Measurements from ENCODE around the gene SORCS2.
"Not testable (repeated sequence)": the region's sequence is repeated elsewhere in the genome, so short reads cannot be mapped to it uniquely, and the experiment has no call there.

Gene SORCS2

DNA sequence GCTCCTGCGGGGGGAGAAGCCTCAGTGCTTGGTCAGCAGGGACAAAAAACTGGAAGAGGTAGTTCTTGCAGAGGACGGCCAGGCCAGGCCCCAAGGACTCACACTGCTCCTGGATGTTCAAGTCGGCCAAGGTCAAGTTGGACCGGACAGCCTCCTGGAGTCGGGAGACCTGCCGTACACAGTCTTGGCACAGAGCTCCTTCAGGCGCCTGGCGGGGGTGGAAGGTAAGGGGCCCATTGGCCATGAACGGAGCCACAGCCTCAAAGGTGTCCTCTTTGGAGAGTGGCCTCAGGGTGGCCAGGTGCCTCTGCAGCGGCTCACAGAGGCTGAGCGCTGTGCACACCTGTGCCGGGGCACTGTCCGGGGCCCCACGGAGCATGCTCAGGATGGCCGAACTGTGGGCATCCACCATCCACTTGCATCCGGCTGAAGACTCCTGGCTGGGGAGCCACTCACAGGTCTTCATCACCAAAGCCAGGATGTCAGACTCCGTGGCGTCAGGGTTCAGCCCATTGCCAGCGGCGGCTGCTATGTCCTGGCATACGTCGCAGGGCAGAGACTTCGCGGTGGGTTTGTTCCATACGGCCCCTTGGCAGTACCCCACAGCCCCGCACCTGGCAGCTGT, 241.9 kb downstream of the SORCS2 start:
- no peak for DNase-seq

DNA sequence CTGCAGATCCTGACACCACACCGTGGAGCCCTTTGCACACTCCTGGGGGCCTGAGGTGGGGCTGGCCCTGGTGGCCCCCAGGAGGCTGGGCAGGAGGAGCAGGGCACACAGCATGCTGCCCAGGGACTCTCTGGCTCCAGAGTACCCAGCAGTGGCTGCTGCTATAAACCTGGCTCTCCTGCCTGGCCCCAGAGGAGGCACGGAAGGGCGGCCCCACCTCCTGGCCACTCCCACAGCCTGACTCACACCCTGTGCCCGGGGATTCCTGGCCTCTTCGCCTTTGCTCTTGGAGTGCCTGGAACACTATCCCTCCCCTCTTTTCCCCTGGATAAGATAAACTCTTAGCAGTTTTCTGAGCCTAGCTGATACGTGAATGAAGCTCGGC, 242.4 kb downstream of the SORCS2 start, which contains the start of gene PSAPL1:
Gene PSAPL1, minus strand, starts transcription at position 165 of the 385 bp plus-strand sequence. Its CDS starts 51 bp downstream, at position 114.
- no peak for DNase-seq

DNA sequence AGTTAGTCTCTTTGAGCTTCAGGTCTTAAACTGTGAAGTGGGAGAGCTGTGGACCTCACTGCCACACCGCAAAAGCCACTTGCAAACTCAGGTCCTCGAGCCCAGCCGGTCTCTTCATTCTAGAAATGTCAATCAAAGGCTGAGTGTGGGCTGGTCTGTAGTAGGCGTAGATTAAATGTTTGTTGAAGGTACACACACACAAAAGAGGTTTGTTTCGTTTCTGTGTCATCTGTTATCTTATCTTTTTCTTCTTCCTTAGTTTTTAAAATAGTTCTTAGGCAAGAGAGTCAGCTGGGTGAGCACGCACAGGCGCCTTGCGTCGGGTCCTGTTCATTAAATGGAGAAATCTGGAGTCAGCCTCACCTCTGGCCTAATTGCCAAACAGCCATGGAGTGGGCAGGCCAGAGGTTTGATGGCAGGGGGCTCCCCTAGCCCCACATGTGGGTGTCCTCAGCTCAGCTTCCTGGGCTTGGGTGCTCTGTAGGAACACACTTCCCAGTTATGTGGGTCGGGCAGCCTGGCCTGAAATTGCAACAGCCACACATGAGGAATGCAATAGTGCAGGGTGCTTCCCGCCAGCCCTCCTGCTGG, 243.2 kb downstream of the SORCS2 start:
- no peak for DNase-seq

DNA sequence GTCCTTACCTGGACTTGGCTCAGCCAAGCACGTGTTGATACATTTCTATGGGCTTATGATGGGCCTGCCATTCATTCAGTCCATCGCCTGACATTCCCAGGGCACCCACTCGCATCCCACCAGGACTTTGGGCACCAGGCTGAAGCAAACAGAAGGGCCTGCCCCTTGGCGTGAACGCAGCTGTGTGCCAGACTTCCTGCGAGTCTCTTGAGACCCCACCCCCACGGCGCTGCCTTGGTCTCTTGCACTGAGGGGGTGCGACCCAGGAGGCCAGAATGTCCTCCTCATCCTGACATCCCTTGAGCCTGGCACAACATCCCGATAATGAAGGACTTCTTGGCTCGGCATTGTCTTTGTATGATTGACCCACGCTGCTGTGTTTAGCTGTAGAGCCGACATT, 243.9 kb downstream of the SORCS2 start:
- DNase-seq: no peak

DNA sequence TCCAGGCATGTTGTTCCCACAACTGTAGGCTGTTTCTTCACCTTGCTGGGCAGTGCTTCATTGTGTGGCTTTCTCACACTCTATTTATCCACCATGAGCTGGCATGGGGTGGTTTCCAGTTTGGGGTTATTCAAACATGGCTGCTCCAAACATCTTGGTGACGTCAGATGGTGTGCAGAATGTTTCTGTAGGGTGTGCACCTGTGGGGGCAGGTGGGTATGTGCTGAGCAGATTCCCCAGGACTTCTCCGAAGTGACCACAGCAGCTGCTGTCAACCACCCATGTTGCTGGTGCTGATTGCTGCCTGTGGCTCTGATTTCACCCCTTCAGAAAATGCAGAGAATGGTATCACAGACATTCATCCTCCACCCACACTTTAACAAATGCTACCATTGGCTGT, 247.4 kb downstream of the SORCS2 start:
- DNase-seq: no peak

DNA sequence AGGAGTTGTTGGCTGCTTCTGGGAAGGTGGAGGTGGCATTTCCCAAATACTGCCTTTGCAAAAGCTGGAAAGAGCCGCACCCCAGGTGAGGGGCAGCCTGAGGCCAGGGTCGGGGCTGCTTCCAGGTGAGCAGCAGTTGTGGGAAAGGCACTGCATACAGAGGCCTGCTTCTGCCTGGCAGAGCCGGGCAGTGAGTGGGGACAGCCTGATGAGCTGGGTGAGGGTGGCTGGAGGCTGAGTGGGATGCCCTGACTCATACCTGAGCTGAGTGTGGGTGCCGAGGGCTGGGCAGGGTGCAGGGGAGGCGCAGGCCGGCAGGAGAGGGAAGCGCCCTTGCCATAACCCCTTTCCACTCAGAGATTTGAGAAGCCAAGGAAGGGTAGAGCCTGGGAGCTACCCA, 248.9 kb downstream of the SORCS2 start:
- no peak for DNase-seq

DNA sequence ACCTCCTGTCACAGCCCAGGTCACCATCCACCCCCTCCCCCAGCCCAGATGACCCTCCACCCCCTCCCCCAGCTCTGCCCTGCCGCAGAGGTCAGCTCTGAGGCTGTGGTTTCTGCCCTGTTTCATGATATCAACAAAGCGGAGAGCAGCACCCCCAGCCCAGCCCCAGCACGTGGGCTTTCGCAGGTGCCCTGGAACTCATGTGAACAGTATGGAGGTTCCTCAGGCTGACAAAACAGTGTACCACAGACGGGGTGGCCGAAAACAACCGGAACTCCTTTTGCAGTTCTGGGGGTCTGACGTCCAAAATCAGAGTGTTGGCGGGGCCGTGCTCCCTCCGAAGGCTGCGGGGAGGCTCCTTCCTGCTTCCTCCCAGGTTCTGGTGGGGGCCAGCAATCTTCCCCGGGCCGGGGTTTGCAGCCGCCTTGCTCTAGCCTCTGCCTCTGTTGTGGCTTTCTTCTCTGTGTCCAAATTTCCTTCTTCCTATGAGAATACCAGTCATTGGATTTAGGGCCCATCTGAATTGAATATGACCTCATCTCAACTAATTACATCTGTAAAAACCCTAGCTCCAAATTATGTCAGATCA, 250.3 kb downstream of the SORCS2 start:
- DNase-seq: no peak

DNA sequence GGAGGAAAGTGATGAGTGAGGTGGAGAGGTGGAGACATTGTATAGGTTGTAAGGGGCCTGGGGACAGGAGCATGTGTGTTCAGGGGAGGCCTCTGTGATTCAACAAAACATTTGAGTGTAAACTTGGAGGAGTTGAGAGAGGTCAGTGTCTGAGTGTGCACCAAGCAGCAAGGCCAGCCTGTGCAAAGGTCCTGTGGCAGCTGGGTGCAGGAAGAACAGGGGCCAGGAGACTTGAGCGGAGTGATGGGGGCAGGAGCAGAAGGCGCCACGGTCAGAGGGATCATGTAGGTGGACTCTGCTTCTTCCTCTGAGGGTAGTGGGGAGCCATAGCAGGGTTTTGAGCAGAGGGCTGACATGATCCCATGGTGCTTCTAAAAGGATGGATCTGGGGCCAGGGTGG, 252.0 kb downstream of the SORCS2 start:
- no peak for DNase-seq

DNA sequence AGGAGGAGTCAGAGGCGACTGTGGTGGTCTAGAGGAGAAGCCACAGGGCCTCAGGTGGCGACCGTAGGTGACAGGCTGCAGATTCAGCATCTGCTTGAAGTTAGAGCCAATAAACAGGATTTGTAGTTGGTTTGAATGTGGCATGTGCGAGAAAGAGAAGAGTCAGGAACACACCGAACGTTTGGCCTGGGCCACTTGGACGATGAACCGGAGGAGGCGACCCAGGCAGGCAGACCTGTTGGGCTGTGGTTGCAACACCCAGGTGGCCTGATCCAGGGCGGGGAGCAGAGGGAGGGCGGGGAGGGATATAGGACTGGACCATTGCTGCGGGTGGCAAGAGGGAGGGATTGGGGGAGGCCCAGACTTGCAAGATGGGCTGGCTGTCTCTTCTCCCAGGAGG, 252.4 kb downstream of the SORCS2 start:
- DNase-seq: no peak

DNA sequence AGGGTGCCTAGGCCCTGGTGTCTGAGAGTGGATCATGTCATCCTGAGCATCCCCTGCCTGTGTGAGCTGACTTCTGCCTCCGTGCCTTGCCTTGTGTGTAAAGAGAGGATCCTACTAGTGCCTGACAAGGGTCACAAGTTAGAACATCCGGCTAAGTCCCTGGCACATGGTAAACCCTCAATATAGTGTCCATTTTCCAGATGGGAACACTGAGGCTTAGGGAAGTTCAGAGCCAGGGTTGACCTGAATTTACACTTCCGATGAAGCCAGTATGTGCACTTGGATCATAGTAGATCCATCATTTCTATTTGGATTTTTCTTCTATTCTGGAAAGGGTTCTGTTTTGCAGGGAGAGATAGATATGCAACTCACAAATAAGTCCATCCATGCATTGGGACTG, 254.9 kb downstream of the SORCS2 start:
- no peak for DNase-seq

DNA sequence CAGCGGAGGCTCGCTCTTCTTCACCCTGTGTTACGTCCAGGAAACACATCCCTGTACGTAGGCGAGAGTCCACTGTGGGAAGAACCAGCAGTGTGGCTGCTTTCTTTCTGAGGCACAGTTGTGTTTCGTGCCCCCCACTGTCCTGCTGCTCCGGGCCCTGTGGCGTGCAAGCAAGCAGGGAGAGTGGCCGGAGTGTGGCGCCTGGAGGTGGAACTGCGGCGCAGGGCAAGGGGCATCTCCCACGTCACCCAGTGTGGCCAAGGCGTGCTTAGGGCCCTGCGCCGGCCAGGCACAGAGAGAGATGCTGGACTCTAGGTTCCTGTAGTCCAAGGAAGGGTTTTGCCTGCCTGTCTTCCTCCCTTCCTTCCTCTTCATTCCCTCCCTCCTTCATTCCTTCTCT, 255.7 kb downstream of the SORCS2 start:
- DNase-seq: no peak

DNA sequence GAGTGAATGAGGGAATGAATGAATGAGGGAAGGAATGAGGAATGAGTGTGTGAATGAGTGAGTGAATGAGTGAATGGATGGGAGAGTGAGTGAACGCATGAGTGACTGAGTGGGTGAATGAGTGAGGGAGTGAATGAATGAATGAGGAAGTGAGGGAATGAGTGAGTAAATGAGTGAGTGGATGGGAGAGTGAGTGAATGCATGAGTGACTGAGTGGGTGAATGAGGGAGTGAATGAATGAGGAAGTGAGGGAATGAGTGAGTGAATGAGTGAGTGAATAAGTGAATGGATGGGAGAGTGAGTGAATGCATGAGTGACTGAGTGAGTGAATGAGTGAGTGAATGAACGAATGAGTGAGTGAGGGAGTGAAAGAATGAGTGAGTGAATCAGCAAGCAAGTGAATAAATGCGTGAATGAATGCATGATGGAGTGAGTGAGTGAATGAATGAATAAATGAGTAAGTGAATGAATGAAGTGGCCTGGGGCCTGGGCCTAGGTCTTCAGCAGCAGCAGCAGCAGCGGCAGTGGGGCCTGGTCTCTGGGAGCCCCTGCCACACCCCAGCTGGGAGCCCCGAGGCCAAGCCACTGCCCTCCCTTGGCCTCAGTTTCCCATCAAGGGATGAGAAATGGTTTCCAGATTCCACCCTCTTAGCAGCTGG, 258.6 kb downstream of the SORCS2 start:
- DNase-seq: no peak

DNA sequence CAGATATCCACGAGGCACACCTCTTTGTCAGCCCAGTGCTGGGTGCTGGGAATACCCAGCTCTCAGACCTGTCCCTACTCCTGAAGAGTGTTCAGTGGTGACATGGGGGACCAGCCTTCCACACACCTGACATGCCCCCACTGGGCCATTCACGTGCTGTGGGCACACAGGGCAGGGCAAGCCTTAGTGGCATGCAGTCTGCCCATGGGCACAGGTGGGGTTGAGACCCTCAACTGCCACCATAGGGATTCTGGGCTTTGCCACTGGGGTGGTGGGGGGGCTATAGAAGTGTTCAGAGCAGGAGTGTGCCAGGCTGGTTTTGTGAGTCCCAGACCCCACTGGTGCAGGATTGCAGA, 259.1 kb downstream of the SORCS2 start:
- no peak for DNase-seq

DNA sequence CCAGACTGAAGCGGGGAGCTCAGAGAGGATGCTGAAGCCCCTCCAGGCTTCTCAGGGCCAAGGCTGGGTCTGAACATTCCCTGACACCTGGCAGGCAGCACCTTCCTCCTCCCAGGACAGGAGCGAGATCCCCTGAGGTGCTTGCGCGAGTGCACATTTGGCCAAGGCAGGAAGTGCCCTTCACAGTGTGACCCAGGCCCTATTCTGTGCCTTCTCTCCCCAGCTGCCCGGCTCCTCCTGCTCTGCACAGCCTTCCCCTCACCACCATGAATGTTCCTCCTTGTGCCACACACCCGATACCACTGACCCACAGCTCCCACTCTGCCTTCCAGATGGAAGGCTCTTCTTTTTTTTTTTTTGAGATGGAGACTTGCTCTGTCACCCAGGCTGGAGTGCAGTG, 259.5 kb downstream of the SORCS2 start:
- no peak for DNase-seq

DNA sequence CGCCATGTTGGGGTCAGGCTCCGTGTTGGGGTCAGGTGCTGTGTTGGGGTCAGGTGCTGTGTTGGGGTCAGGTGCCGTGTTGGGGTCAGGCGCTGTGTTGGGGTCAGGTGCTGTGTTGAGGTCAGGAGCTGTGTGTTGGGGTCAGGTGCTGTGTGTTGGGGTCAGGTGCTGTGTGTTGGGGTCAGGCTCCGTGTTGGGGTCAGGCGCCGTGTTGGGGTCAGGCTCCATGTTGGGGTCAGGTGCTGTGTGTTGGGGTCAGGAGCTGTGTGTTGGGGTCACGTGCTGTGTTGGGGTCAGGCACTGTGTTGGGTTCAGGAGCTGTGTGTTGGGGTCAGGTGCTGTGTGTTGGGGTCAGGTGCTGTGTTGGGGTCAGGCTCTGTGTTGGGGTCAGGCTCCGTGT, 260.5 kb downstream of the SORCS2 start:
- not testable (repeated sequence) for DNase-seq

DNA sequence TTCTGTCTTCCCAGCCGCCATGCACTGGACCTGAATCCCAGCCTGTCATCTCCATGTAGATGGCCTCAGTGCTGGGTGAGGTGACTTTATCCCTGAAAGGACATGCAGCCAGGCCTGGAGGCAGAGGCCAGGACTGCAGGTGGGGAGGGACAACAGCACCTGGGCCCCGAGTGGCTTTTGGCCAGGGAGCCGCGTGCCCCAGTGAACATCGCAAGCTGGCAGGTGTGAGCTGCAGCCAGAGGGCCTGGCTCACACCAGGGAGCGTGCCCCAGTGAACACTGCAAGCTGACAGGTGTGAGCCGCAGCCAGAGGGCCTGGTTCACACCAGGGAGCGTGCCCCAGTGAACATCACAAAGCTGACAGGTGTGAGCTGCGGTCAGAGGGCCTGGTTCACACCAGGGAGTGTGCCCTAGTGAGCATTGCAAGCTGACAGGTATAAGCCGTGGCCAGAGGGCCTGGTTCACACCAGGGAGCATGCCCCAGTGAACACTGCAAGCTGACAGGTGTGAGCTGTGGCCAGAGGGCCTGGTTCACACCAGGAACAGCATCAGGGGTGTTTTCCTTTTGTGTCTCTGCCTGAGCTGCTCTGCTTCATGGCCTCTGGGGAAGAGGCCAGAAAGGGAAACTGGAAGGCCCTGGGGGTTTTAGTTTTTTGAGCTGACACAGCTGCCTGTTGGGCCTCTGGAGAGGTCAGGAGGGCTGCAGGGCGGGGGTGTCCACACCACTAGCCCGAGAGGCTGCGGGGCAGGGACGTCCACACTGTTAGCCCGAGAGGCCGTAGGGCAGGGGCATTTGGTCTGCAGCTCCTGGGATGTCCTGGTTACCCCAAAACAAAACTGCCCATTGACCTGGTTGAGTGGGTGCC, 265.1 kb downstream of the SORCS2 start:
- DNase-seq: no peak

DNA sequence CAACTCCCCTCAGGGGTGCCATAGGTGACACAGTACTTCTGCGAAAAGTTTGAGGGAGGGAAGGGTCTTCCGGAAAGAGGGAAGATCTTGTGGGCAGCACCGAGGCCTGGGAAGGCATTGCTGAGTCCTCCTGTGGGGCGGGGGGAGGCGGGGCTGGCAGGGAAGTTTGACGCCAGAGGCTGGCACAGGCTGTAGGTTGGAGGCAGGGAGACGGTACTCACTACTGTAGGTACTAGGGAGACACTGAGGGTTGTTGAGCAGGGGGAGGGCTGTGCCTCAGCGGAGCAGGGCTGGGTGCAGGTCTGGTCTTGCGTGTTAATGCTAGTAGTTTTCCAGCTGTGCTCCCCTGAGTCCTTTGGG, 265.7 kb downstream of the SORCS2 start:
- DNase-seq: no peak

DNA sequence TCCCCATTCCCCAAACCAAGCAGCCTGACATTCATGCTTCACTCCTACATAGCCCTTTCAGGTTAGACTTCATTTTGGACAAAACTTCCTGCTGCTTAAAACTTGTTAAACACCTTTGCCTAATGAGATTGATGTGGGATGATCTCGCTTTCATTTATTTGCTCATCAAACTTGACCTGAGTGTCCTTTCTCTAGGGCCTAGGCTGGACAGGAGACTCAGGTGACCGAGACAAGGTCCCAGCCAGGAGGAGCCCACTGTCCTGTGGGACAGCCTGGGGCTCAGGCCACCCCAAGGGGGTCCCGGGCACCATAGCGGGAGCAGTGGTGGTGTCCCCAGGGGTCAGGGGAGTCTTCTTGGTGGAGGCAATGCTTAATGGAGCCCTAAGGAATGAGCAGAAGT, 266.1 kb downstream of the SORCS2 start:
- no peak for DNase-seq

DNA sequence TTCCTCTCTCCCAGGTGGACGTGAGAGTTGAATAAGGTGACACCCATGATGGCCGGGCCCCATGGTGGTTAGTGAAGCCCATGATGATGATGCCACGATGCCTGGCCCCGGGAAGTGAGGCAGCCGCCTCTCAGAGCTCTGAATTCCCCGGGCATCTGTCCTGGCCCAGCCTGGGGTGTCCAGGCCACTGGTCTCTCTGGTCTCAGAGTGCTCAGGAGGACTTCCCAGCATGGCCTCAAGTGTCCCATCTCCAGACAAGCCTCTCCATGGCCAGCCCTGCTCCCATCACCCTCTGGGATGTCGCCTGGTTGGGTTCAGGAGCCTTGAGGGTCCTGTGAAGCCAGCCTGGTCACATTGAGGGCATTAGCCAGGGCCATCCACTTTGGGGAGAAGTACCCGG, 267.1 kb downstream of the SORCS2 start:
- no peak for DNase-seq

DNA sequence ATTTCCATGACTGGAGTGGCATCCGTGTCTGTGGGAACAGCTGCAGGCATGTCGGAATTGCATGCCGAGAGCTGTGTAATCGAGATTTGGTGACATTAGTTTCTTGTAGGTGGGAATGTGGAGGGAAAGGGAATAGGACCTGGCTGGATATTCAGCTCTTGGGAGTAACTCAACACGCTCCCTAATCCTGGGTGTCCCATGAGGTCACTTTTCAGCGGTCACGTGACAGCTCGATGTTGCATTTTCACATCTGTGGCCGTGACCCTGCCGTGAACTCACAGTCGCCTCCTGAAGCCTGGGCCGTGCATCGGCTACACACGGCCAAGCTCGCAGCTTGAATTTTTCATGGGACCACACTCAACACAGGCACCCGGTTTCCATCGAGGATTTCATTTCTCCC, 268.2 kb downstream of the SORCS2 start:
- no peak for DNase-seq

DNA sequence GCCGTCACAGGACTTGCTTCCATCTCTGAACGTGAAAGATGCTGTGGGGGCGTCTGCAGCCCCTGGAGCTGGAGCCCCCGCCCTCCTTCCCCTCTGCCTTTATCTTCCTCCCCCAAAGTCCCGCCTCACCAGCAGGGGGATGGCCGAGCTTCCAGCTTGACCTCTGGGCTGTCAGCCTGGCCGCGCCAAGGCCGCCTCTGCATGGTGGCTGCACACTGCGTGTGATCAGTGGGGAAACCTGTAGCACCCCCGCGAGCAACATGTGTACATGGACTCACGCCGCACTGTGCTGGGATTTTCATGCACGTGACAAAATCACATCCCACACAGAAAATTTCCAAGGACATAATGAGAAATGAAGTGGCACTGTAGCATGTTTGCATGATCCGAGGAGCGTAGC, 268.9 kb downstream of the SORCS2 start:
- DNase-seq: no peak

DNA sequence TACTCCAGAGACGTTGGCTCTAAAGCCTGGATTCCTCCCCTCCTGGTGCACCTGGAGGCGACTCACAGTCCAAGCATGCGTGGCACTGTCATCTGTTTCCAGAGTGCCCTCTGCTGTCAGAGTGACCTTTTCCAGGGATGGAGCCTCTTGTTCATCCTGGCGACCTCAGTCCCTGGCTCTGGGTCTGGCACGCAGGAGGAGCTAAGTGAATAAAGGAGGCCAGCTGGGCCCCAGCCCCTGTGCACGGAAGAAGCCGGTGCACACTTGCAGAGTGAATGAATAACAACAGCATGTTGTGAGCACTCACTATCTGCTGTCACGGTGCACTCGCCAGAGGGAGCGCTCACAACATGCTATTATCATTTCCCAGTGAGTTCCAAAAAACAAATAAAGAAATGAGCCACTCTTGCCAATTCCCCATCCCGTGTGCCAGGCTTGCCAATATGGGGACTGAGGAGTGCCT, 270.2 kb downstream of the SORCS2 start:
- no peak for DNase-seq

DNA sequence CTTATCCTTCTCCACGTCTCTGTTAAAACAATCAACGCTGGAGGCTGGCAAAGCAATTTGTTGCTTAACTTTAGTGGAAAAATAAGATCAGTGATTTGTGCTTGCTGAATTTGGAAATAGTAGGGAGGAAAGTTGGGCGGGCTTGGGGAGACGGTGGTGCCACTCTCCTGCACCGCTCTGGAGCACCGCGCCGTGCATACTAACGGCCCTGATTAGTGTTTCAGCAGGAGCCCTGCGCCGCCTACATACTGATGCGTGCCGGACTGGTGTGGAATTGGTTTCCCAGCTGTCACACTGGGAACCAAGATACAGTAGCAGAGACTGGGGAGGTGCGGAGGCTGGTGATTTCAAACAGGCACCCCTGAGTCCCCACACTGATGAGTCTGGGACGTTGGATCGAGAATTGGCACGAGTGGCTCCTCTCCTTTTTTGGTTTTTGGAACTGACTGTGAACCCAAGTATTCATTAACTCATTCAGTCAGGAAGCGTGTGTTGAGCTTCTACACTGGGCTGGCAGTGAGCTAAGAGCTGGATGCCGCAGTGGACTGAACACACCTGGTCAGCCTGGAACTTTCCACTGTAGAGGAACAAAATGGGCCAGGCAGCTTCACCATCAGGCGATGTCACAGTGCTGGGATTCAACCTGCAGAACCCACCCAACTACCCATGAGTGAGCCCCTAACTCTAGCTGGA, 271.4 kb downstream of the SORCS2 start:
- DNase-seq: no peak
